ENCODE data around the gene PTBP3.

GRCh38 chr9:112295174-112295573 lies 38.2 kb downstream of the PTBP3 start:
- no peak for TF ChIP-seq CTCF (IDR thresholded peaks at IDR 0.05 in 4 of 5, conservative IDR thresholded peaks at IDR 0.05 in 1 of 5)
- no peak for TF ChIP-seq POLR2A (IDR thresholded peaks at IDR 0.05)

All from gastrocnemius medialis (tissue), 4 donors.